Activated CD8-positive, alpha-beta memory T cell treated with anti-CD3 and anti-CD28 coated beads, Interleukin-2, amount 50 U/mL, for 24 hours (primary cell): ENCODE data around the gene ARHGAP15.

Experiments used
- DNase-seq: peaks from one replicate; pipeline ENCODE4 v3.0.0-alpha.2; 2020; ENCODE audit errors: extremely low read depth

Gene ARHGAP15

GRCh38 chr2:143718745-143719144 is 589.5 kb downstream of the ARHGAP15 start:
- no peak for DNase-seq

- DNase-seq, result no peak
Measured at GRCh38 chr2:143719406-143719805, 590.2 kb downstream of the ARHGAP15 start.

- no peak for DNase-seq
Measured at GRCh38 chr2:143720095-143720664, 591.0 kb downstream of the ARHGAP15 start.

GRCh38 chr2:143725400-143725799 is 596.2 kb downstream of the ARHGAP15 start:
- DNase-seq, result no peak

- DNase-seq, result no peak
Measured at GRCh38 chr2:143726151-143726845, 597.1 kb downstream of the ARHGAP15 start.

- no peak for DNase-seq
Measured at GRCh38 chr2:143728498-143728897, 599.3 kb downstream of the ARHGAP15 start.

- DNase-seq, result no peak
Measured at GRCh38 chr2:143729296-143729814, 600.1 kb downstream of the ARHGAP15 start.

GRCh38 chr2:143730155-143730952 is 601.1 kb downstream of the ARHGAP15 start:
- no peak for DNase-seq

- DNase-seq, result no peak
Measured at GRCh38 chr2:143730953-143731260, 601.7 kb downstream of the ARHGAP15 start.

- DNase-seq, result no peak
Measured at GRCh38 chr2:143732076-143732475, 602.9 kb downstream of the ARHGAP15 start.

GRCh38 chr2:143732871-143733270 is 603.7 kb downstream of the ARHGAP15 start:
- DNase-seq, result no peak

GRCh38 chr2:143734507-143734906 is 605.3 kb downstream of the ARHGAP15 start:
- DNase-seq, result no peak

- DNase-seq, result no peak
Measured at GRCh38 chr2:143736904-143737303, 607.7 kb downstream of the ARHGAP15 start.

- no peak for DNase-seq
Measured at GRCh38 chr2:143740431-143740830, 611.2 kb downstream of the ARHGAP15 start.

GRCh38 chr2:143741205-143741604 is 612.0 kb downstream of the ARHGAP15 start:
- no peak for DNase-seq

GRCh38 chr2:143742581-143742980 is 613.4 kb downstream of the ARHGAP15 start:
- DNase-seq, result no peak

- DNase-seq, result no peak
Measured at GRCh38 chr2:143744114-143744513, 614.9 kb downstream of the ARHGAP15 start.

GRCh38 chr2:143745060-143745459 is 615.8 kb downstream of the ARHGAP15 start:
- DNase-seq, result no peak

GRCh38 chr2:143754742-143755141 is 625.5 kb downstream of the ARHGAP15 start:
- no peak for DNase-seq

GRCh38 chr2:143758629-143759330 is 629.6 kb downstream of the ARHGAP15 start:
- no peak for DNase-seq

GRCh38 chr2:143759455-143759854 is 630.2 kb downstream of the ARHGAP15 start:
- DNase-seq, result no peak
